Renal pelvis (tissue), 12 donors: ENCODE data around the gene PPWD1. TPM values are rescaled to one million over a fixed set of nuclear protein-coding genes. Genes with fewer than 3 reads are reported as not detected.

ENCODE experiments used
- DNase-seq: peaks from one replicate; pipeline ENCODE4 v3.0.0-alpha.2; 2013
- long read RNA-seq, 16 experiments: transcript quantifications; one replicate each; lab custom pipeline, GENCODE V29; 2026
- polyA plus RNA-seq, 3 donors: library from polyadenylated mRNA; unstranded; fragments of 120-200 nt; gene quantifications; one replicate each; pipeline ENCODE4 v1.2.1, GENCODE V29; 2013; ENCODE audit not compliant: insufficient read length in 3 of 3

Gene PPWD1
- polyA plus RNA-seq: 10 to 100 TPM; 56.4 to 89.8 (median 88.8) TPM
- long read RNA-seq, donor 1, transcript PPWD1-201 (11 exons, 2,166 nt): major isoform, 8 of 28 reads
- long read RNA-seq, donor 1, partial matches to known transcripts: 17 of 28 reads
- long read RNA-seq, donor 1, other reads (novel, unspliced or antisense): 0 of 28 reads
- long read RNA-seq, donor 2, transcript PPWD1-201 (11 exons, 2,166 nt): major isoform, 6 of 17 reads
- long read RNA-seq, donor 2, partial matches to known transcripts: 6 of 17 reads
- long read RNA-seq, donor 2, other reads (novel, unspliced or antisense): 0 of 17 reads
- long read RNA-seq, donor 3, transcript PPWD1-206 (2 exons, 838 nt): minor isoform, 5 of 24 reads
- long read RNA-seq, donor 3, transcript PPWD1-201 (11 exons, 2,166 nt): major isoform, 6 of 24 reads
- long read RNA-seq, donor 3, partial matches to known transcripts: 12 of 24 reads
- long read RNA-seq, donor 3, other reads (novel, unspliced or antisense): 0 of 24 reads
- long read RNA-seq, donor 4, transcript PPWD1-201 (11 exons, 2,166 nt): major isoform, 9 of 36 reads
- long read RNA-seq, donor 4, partial matches to known transcripts: 24 of 36 reads
- long read RNA-seq, donor 4, other reads (novel, unspliced or antisense): 0 of 36 reads
- long read RNA-seq, donor 5, transcript PPWD1-201 (11 exons, 2,166 nt): major isoform, 7 of 13 reads
- long read RNA-seq, donor 5, partial matches to known transcripts: 5 of 13 reads
- long read RNA-seq, donor 5, other reads (novel, unspliced or antisense): 0 of 13 reads
- long read RNA-seq, donor 6, transcript PPWD1-206 (2 exons, 838 nt): minor isoform, 7 of 32 reads
- long read RNA-seq, donor 6, transcript PPWD1-201 (11 exons, 2,166 nt): major isoform, 11 of 32 reads
- long read RNA-seq, donor 6, partial matches to known transcripts: 13 of 32 reads
- long read RNA-seq, donor 6, other reads (novel, unspliced or antisense): 0 of 32 reads
- long read RNA-seq, donor 7, transcript PPWD1-201 (11 exons, 2,166 nt): major isoform, 13 of 24 reads
- long read RNA-seq, donor 7, partial matches to known transcripts: 6 of 24 reads
- long read RNA-seq, donor 7, other reads (novel, unspliced or antisense): 0 of 24 reads
- long read RNA-seq, donor 8, transcript PPWD1-201 (11 exons, 2,166 nt): major isoform, 5 of 11 reads
- long read RNA-seq, donor 8, partial matches to known transcripts: 6 of 11 reads
- long read RNA-seq, donor 8, other reads (novel, unspliced or antisense): 0 of 11 reads
- long read RNA-seq, donor 9, transcript PPWD1-201 (11 exons, 2,166 nt): major isoform, 8 of 29 reads
- long read RNA-seq, donor 9, transcript PPWD1-206 (2 exons, 838 nt): major isoform, 8 of 29 reads
- long read RNA-seq, donor 9, partial matches to known transcripts: 11 of 29 reads
- long read RNA-seq, donor 9, other reads (novel, unspliced or antisense): 0 of 29 reads
- long read RNA-seq, donor 10, transcript PPWD1-206 (2 exons, 838 nt): major isoform, 12 of 46 reads
- long read RNA-seq, donor 10, transcript PPWD1-201 (11 exons, 2,166 nt): minor isoform, 10 of 46 reads
- long read RNA-seq, donor 10, partial matches to known transcripts: 20 of 46 reads
- long read RNA-seq, donor 10, other reads (novel, unspliced or antisense): 0 of 46 reads
- long read RNA-seq, donor 11, transcript PPWD1-206 (2 exons, 838 nt): major isoform, 10 of 21 reads
- long read RNA-seq, donor 11, partial matches to known transcripts: 5 of 21 reads
- long read RNA-seq, donor 11, other reads (novel, unspliced or antisense): 0 of 21 reads
- long read RNA-seq, donor 12, transcript PPWD1-201 (11 exons, 2,166 nt): major isoform, 7 of 38 reads
- long read RNA-seq, donor 12, partial matches to known transcripts: 27 of 38 reads
- long read RNA-seq, donor 12, other reads (novel, unspliced or antisense): 0 of 38 reads
- long read RNA-seq, donor 13, transcript PPWD1-201 (11 exons, 2,166 nt): minor isoform, 5 of 25 reads
- long read RNA-seq, donor 13, transcript PPWD1-206 (2 exons, 838 nt): major isoform, 7 of 25 reads
- long read RNA-seq, donor 13, partial matches to known transcripts: 11 of 25 reads
- long read RNA-seq, donor 13, other reads (novel, unspliced or antisense): 0 of 25 reads
- long read RNA-seq, donor 14, transcript PPWD1-201 (11 exons, 2,166 nt): major isoform, 8 of 30 reads
- long read RNA-seq, donor 14, transcript PPWD1-206 (2 exons, 838 nt): minor isoform, 6 of 30 reads
- long read RNA-seq, donor 14, partial matches to known transcripts: 12 of 30 reads
- long read RNA-seq, donor 14, other reads (novel, unspliced or antisense): 0 of 30 reads
- long read RNA-seq, donor 15, transcript PPWD1-206 (2 exons, 838 nt): minor isoform, 6 of 39 reads
- long read RNA-seq, donor 15, transcript PPWD1-201 (11 exons, 2,166 nt): major isoform, 14 of 39 reads
- long read RNA-seq, donor 15, partial matches to known transcripts: 16 of 39 reads
- long read RNA-seq, donor 15, other reads (novel, unspliced or antisense): 0 of 39 reads
- long read RNA-seq, donor 16, transcript PPWD1-201 (11 exons, 2,166 nt): major isoform, 16 of 37 reads
- long read RNA-seq, donor 16, partial matches to known transcripts: 16 of 37 reads
- long read RNA-seq, donor 16, other reads (novel, unspliced or antisense): 0 of 37 reads

DNA sequence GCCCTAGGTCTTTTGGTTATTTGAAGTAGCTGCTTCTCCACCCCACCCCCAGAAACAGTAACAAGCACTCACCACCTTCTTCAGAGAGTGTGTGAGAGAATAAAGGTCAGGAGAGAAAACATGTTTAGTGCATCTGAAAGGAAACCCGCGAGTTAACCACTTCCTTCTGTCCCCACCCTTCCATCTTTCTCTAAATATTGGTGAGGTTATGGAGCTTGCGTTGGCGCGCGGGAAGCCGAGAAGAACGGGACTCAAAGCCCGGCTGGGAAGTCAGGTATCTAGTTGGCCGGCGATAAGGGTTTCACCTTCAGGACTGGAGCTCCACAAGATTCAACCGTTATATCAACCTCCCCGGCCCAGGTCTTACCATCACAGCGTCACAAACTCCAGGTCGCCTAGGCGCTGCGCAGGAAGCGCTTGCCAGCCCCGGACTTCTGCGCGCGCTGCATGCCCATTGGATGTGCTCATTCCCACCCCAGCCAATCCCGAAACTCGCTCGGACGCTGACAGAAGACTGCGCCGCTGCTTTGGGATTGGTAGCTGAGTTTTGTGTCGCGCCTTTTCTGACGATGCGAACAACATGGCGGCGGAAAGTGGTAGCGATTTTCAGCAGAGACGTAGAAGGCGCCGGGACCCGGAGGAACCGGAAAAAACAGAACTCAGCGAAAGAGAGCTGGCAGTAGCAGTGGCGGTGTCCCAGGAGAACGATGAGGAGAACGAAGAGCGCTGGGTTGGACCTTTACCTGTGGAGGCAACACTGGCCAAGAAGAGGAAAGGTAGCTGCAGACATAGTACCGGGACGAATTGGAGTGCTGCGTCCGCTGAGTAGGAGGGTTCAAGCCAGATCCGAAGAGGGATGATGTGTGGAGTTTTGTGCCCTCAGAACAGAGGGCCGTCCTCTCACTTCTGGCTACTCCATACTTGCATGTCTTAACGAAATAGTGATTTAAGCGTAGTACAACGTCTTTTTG lies at the start of gene PPWD1, which contains the start of gene CENPK:
Gene PPWD1, plus strand, starts transcription at position 566 of the 971 bp plus-strand sequence. Its CDS starts 15 bp downstream, at position 581.
Gene CENPK, minus strand, starts transcription at position 438 of the 971 bp plus-strand sequence. CDS start 8,261 bp downstream, outside the sequence.
- DNase-seq: peak; percentile 95

- DNase-seq: no peak
Observed at GRCh38 chr5:65525726-65526125, 37.4 kb upstream of the PPWD1 start.

GRCh38 chr5:65530904-65531303 lies 32.2 kb upstream of the PPWD1 start:
- no peak for DNase-seq

DNA sequence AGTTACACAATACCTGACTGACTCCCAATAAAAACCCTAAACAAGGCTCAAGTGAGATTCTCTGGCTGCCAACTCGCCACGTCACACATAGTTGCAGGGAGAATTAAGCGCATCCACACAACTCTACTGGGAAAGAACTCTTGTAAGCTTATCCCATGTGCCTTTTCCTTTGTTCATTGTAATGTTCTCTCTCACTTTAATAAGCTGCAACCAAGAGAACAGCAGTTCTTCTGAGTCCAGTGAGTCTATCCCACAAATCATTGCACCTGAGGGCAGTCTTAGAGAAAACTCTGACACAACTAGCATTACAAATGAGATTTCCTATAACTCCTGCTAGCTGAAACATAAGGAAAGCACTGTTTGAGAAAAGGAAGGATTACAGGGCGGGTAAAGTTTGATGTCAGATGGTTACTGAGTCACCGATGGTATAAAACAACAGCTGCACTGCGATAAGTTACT lies 27.5 kb upstream of the PPWD1 start:
- DNase-seq: no peak

GRCh38 chr5:65539827-65540226 lies 23.3 kb upstream of the PPWD1 start:
- DNase-seq: no peak

GRCh38 chr5:65544473-65544872 lies 18.6 kb upstream of the PPWD1 start:
- DNase-seq: no peak

DNA sequence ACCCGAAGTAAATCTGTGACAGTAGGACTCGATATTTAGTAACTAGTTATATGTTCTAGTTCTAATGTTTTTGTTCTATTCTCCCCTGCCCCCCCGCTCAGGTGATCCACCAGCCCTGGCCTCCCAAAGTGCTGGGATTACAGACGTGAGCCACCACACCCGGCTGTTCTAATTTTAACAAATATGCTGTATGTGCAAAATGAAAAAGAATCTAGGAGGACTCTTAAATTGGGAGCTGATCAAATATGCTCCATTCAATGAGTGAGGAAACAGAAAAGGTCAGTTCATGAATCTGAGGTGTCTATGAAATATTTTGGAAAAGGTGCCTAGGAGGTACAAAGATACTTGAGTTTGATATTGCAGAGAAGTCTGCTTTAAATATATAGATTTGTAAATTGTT lies 17.0 kb upstream of the PPWD1 start:
- no peak for DNase-seq

DNA sequence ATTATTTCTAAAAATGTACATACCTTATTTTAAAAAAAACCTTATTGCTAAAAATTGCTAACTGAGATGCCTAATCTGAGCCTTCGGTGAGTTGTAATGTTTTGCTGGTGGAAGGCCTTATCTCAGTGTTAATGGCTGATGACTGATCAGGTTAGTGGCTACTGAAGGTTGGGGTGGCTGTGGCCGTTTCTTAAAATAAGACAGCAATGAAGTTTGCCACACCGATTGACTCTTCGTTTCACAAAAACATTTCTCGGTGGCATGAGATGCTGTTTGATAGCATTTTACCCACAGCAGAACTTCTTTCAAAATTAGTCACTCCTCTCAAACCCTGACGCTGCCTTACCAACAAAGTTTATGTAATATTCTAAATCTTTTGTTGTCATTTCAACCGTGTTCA lies 14.8 kb upstream of the PPWD1 start:
- no peak for DNase-seq

- no peak for DNase-seq
Observed at GRCh38 chr5:65553941-65554340, 9.2 kb upstream of the PPWD1 start.

DNA sequence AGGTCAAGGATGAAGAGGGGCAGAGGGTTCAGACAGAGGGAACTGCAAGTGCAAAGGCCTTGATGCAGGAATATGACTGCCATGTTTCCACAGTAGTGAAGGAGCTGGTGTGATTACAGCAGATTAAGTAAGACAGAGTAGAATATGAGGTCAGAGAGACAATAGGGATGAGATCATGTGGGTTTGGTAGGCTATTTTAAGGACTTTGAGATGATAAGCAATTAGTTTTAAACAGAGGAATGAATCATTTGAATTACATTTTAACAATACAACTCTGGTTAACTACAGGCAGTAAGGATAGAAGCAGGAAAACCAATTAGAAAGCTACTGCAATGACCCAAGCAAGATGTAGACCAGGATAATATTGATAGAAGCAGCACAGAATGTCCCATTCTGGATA lies 7.8 kb upstream of the PPWD1 start:
- DNase-seq: no peak

DNA sequence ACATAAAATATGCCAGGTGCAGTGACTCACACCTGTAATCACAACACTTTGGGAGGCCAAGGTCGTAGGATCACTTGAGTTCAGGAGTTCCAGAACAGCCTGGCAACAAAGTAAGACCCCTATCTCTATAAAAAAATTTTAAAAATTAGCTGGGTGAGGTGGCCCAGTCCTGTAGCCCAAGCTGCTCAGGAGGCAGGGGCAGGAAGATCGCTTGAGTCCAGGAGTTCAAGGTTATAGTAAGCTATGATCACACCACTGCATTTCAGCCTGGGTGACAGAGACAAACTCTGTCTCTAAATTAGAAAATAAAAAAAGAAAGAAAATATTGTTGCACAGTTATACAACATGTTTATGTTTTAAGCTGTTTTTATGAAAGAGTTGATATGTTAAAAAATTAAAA lies 6.9 kb upstream of the PPWD1 start:
- DNase-seq: no peak

DNA sequence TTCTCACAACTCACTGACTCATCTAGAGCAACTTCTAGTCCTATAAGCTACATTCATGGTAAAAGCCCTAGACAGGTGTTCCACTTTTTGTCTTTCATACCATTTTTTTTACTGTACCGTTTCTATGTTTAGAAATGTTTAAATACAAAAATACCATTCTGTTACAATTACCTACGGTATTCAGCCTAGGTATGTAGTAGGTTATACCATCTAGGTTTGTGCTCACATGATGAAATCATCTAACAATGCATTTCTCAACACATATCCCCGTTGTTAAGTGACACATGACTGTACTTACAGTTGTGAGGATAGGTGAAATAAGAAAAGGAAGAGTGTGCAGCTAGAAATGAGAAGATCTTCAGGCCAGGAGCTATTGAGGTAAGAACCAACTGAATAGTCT lies 6.4 kb upstream of the PPWD1 start:
- no peak for DNase-seq

GRCh38 chr5:65563777-65564176 lies 681 bp downstream of the PPWD1 start:
- no peak for DNase-seq

- DNase-seq: no peak
Observed at GRCh38 chr5:65566505-65566904, 3.4 kb downstream of the PPWD1 start.

GRCh38 chr5:65570598-65571226 lies 7.6 kb downstream of the PPWD1 start:
- no peak for DNase-seq

DNA sequence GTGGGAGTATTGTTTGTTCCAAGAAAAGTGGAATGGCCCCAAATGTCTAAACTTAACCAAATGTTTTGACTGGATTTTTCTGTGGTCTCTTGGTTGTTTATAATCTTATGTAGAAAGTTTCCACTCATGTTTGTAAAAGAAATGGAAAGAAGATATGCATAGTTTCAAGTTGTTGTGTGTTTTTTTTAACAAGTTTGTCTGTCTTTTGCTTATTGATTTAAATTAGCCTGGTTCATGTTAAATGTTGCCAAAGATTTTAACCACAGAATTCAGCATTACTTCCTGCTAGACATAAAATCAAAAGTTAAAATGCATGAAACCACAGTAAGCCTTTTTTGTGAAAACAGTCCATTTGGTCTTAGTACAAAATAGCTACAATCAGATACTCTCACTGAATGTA lies 14.0 kb downstream of the PPWD1 start:
- no peak for DNase-seq

DNA sequence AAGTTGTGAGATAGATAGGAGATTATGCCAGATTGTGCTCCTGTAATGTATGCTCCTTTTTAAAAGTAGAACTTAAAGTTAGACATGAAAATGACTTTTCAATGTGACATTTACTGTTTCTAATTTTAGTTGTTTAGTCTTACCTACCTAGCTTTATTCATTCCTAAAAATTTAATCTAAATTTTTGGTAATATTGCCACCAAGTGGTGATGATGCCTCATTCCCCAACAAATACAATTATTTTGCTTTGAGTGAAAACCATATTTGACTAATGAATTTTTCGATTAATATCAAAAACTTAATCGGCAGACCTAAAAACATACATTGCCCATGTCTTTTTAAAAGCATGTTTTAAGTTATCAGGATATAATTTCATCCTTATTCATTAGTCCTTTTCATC lies 25.6 kb downstream of the PPWD1 start:
- DNase-seq: no peak
